ENCODE measurements around the gene TECTA.

DNA sequence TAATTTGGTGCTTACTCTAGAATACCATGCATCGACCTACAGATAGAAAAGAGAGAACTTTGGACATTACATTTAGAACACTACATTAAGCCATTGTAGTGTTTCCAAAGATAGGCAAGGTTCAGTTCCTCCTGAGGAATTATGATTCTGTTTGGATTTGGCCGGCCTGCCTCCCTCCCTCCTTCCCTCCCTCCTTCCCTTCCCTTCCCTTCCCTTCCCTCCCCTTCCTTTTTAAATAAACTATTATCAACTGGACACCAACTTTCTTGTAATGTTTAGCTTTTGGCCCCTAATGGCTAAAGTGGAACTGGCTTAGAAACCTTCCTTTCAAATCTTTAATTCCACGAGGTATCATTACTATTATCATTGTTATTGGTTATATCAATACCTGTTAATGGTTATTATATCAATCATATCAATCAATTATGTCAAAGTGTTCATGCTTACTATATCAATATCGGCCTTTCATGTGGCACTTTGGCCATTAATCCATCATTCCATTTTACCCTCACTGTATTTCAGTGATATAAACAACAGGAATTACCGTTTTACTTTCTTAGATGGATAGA lies 60.4 kb downstream of the TECTA start:
- TF ChIP-seq CTCF (IDR thresholded peaks at IDR 0.05; ENCODE audit: borderline replicate concordance, extremely low read depth, low read length, poor library complexity, severe bottlenecking): no peak
- no peak for TF ChIP-seq EZH2 (IDR thresholded peaks at IDR 0.05; ENCODE audit: borderline replicate concordance, low read depth, low read length, severe bottlenecking)
